Adrenal gland (tissue), 12 donors: ENCODE results near the gene FAM241A. TPM values are rescaled to one million over a fixed set of nuclear protein-coding genes. Genes with fewer than 3 reads are reported as not detected.

Experiments
- DNase-seq, 7 donors: peaks; one replicate each; pipeline ENCODE4 v3.0.0-alpha.2; 2019 to 2020
- H3K27ac ChIP-seq, 5 donors: fragments of 200-600 bp; sonication (generic) in 4 of 5; 1 replicate in 3 of 5; 2 replicates in 2 of 5; pipeline versions ENCODE4 v1.5.1 to v1.8.0; 2016 to 2020; ENCODE audit warnings: mild to moderate bottlenecking in 1 of 5
- H3K27me3 ChIP-seq: fragments of 200-600 bp; 2 replicates; pipeline ENCODE4 v1.8.0; 2021
- H3K36me3 ChIP-seq, 2 donors: fragments of 200-600 bp; replicated peaks in 1 of 2; 1 replicate in 1 of 2; 2 replicates in 1 of 2; pipeline versions ENCODE4 v1.5.1 to v1.8.0; 2018 to 2022
- H3K4me1 ChIP-seq, 2 donors: fragments of 200-600 bp; replicated peaks in 1 of 2; 1 replicate in 1 of 2; 2 replicates in 1 of 2; pipeline versions ENCODE4 v1.5.1 to v1.8.0; 2018 to 2021
- H3K4me3 ChIP-seq, 4 donors: fragments of 200-600 bp; sonication (generic) in 3 of 4; one replicate each; pipeline ENCODE4 v1.5.1; 2016 to 2018
- H3K9me3 ChIP-seq, 3 donors: fragments of 200-600 bp; sonication (generic) in 1 of 3; replicated peaks in 1 of 3; 1 replicate in 2 of 3; 2 replicates in 1 of 3; pipeline versions ENCODE4 v1.5.1 to v1.8.0; 2016 to 2021
- POLR2A ChIP-seq, 2 donors: fragments of 450-650 bp; IDR thresholded peaks; one replicate each; pipeline ENCODE4 v1.6.1; 2017; ENCODE audit warnings: antibody characterized with exemption in 2 of 2, mild to moderate bottlenecking in 2 of 2, moderate library complexity in 1 of 2
- WGBS, 4 donors: extraction: QIAGEN DNeasy Blood & Tissue Kit in 2 of 4; methylation state at CpG; one replicate each; pipeline versions ENCODE4 v1.1.5 to v1.1.7; 2013 to 2017; 5-methylcytosine and 5-hydroxymethylcytosine counted together
- intact Hi-C, 2 donors: fragments of 100-400 bp; cut with DNase I; formaldehyde crosslinking; loops; one replicate each; pipeline versions ENCODE4 v1.14.1 to v1.15.0; 2022 to 2023
- polyA plus RNA-seq, 3 donors: library from polyadenylated mRNA; stranded (reverse); fragments of 200-250 nt in 2 of 3; fragments of 350-450 nt in 1 of 3; fragmentation: Illumina TruSeq in 1 of 3; extraction: RNeasy Lipid Tissue Mini Kit (QIAGEN cat#74804) in 1 of 3; gene quantifications; one replicate each; pipeline ENCODE4 v1.2.3, GENCODE V29; 2013 to 2014
- total RNA-seq, 9 donors: library from RNA; depleted of rRNA in 4 of 9; stranded (reverse); fragments of >200 nt in 4 of 9; fragments of 120-200 nt in 1 of 9; fragmentation: NEBNext Ultra II Directional in 1 of 9; extraction: Animal tissue kit (Norgen Biotek cat#: 25700) in 1 of 9; gene quantifications; one replicate each; pipeline versions ENCODE4 v1.1.0 to v1.2.4, GENCODE V29; 2013 to 2023
- TF ChIP-seq, protein P1 (sequence below), 6 experiments: fragments of 450-650 bp in 4 of 6; fragments of 200-600 bp in 2 of 6; sonication (generic) in 1 of 6; IDR thresholded peaks; 1 replicate in 5 of 6; 2 replicates in 1 of 6; pipeline versions ENCODE4 v1.5.1 to v1.8.0; 2016 to 2021; ENCODE audit warnings: antibody characterized with exemption in 6 of 6, mild to moderate bottlenecking in 2 of 6, moderate library complexity in 1 of 6
- donor health status: healthy with polysubstance abuse.
- donor health status: Bipolar disorder and iron deficiency.
- donor health status: DM: yes; HTN: yes; CAD: no.
- donor health status: DM: no; HTN: no; CAD: no.
- donor health status: DM: no; HTN: no; CAD: no.
- donor health status: DM: yes; HTN: yes; CAD: no.

FAM241A gene
- total and polyA plus RNA-seq, 12 donors = 0.55 to 4.6 (median 2.8) TPM

DNA sequence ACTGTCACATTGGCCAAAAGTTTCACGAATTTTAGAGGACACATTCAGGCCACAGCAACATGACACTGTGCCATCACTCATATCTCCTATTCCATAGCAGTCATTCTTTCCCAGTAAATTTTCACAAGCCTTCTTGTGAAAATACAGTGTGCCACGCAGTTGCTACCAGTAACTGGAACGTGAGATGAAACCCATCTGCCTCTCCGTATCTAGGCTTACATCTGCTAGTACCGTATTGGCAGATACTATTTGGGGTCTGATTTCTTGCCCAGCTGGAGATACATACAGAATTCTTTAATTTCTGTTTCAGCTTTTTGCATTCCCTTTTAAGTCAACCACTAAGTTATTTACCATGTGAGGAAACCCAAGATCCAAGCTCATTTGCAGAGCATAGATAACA is 8.7 kb upstream of the FAM241A start:
- H3K27me3 ChIP-seq = no peaks in the 10 kb centered on the region
- WGBS, 4 donors = 84 to 87% (median 85%) methylated on average over 5 of the region's 5 CpGs
- no peaks in the 10 kb centered on the region for H3K9me3 ChIP-seq
- H3K4me1 ChIP-seq = peaks cover 3 to 5% of the 10 kb centered on the region in 2 donors
- no peak for DNase-seq
- no peaks in the 10 kb centered on the region for H3K36me3 ChIP-seq
- H3K4me3 ChIP-seq = no peak overlapping the region
- intact Hi-C loops = no loop called here
- H3K27ac ChIP-seq = no peak overlapping the region
- TF ChIP-seq, protein P1, sequence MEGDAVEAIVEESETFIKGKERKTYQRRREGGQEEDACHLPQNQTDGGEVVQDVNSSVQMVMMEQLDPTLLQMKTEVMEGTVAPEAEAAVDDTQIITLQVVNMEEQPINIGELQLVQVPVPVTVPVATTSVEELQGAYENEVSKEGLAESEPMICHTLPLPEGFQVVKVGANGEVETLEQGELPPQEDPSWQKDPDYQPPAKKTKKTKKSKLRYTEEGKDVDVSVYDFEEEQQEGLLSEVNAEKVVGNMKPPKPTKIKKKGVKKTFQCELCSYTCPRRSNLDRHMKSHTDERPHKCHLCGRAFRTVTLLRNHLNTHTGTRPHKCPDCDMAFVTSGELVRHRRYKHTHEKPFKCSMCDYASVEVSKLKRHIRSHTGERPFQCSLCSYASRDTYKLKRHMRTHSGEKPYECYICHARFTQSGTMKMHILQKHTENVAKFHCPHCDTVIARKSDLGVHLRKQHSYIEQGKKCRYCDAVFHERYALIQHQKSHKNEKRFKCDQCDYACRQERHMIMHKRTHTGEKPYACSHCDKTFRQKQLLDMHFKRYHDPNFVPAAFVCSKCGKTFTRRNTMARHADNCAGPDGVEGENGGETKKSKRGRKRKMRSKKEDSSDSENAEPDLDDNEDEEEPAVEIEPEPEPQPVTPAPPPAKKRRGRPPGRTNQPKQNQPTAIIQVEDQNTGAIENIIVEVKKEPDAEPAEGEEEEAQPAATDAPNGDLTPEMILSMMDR (IDR thresholded peaks at IDR 0.05) = no peak
- no peak for TF ChIP-seq POLR2A (IDR thresholded peaks at IDR 0.05)

DNA sequence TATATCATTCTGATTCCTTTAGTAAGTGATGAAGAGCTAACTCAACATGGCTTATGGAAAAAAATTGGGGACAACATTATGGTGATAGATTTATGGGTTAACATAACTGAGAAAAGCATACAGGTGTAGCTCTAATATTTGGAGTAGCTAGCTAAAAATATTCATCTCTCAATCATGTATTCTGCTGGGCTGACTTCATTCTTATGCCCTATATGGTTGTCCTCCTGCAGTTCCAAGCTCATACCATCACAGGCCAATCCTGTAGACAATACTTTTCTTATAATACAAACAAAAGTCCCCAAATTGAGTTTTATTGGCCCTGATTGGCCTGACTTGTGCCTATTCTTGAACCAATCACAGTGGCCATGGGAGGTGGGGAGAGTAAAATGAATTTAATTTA is 6.7 kb upstream of the FAM241A start:
- H3K9me3 ChIP-seq = no peaks in the 10 kb centered on the region
- no peak overlapping the region for H3K4me3 ChIP-seq
- H3K4me1 ChIP-seq = peaks cover 3 to 5% of the 10 kb centered on the region in 2 donors
- no peaks in the 10 kb centered on the region for H3K27me3 ChIP-seq
- DNase-seq = no peak
- H3K36me3 ChIP-seq = no peaks in the 10 kb centered on the region
- H3K27ac ChIP-seq = no peak overlapping the region
- TF ChIP-seq POLR2A (IDR thresholded peaks at IDR 0.05) = no peak
- TF ChIP-seq, protein P1 (IDR thresholded peaks at IDR 0.05) = no peak
- intact Hi-C loops = no loop called here

DNA sequence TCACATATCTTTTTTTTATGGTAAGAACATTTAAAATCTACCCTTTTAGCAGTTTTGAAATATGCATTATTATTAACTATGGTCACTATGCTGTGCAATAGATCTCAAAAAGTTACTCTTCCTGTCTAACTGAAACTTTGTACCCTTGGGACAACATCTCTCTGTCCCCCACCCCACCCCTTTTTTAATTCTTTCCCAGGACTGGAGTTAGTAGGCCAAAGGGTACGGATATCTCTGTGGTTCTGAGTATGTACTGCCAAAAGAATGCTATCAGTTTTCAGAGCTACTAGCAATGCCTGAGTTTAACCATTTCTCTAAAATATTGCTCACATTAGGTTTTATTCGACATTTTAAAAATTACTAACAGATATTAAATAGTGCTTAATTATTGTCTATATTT is 4.7 kb upstream of the FAM241A start:
- peaks cover 3 to 5% of the 10 kb centered on the region in 2 donors for H3K4me1 ChIP-seq
- TF ChIP-seq, protein P1 (IDR thresholded peaks at IDR 0.05) = no peak
- TF ChIP-seq POLR2A (IDR thresholded peaks at IDR 0.05) = no peak
- H3K9me3 ChIP-seq = no peaks in the 10 kb centered on the region
- WGBS, 4 donors = 58 to 73% (median 63%) methylated on average over 2 of the region's 2 CpGs
- peak overlapping the region in 1 of 5 donors; percentile 14 for H3K27ac ChIP-seq
- H3K4me3 ChIP-seq = no peak overlapping the region
- DNase-seq = no peak
- H3K36me3 ChIP-seq = no peaks in the 10 kb centered on the region
- no peaks in the 10 kb centered on the region for H3K27me3 ChIP-seq
- intact Hi-C loops = loop anchor here in 1 of 2 donors (10.0 kb wide), 1 partner anchor 94 kb away; the partner anchor contains the start of gene AP1AR

DNA sequence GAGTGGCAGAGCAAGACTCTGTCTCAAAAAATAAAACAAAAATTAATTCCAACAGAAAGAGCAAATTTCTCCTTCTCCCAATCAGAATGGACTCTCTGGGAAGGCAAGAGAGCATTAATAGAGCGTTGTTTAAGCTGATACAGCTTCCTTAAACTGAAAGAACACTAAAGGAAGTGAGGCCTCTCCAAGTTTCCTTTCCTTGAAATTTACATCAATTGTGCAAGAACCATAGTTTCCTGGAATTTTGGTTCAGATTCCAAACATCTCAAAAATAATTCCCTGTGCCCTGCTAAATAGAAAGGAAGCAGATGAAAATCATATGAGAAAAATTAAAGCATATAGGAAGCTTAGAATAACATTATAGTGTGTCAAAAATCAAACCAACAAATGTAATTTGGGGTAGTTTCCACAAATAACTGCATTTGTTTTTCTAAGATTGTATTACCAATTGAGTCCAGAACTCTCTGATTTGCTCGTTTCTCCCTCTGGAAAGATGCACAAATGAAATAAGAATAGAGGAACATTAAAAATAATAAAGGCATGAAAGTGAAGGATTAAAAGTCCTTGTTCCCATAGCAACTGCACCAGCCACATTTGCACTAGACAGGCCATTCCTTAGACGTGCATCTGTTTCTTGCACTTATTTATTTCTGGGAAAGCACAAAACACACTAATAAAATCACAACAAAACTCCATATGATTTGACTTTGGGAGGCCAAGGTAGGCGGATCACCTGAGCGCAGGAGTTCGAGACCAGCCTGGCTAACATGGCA is 3.7 kb upstream of the FAM241A start:
- intact Hi-C loops = loop anchor here in 1 of 2 donors (10.0 kb wide), 1 partner anchor 93 kb away; the partner anchor contains the start of gene AP1AR
- DNase-seq = no peak
- Histone ChIP-seq H3K9me3 (no peaks in the 10 kb centered on the region), H3K4me3 (no peak overlapping the region), H3K4me1 (peaks cover 3 to 8% of the 10 kb centered on the region in 2 donors), H3K27ac (peak overlapping the region in 2 of 5 donors; percentile 50 to 76), H3K27me3 (no peaks in the 10 kb centered on the region), H3K36me3 (no peaks in the 10 kb centered on the region)
- 62 to 67% (median 65%) methylated on average over 6 of the region's 6 CpGs for WGBS, 4 donors
- TF ChIP-seq, protein P1 (IDR thresholded peaks at IDR 0.05) = no peak
- TF ChIP-seq POLR2A (IDR thresholded peaks at IDR 0.05) = no peak
